Ishikawa (cell line): ENCODE measurements around the gene AFP.
A peak's percentile ranks its signal among the peaks of the same experiment; 100 is the strongest.

Experiments used
- CEBPB ChIP-seq: IDR thresholded peaks from 2 replicates; pipeline ENCODE4 v1.6.1; 2012
- CREB1 ChIP-seq: IDR thresholded peaks from 2 replicates; pipeline ENCODE4 v1.6.1; 2012; ENCODE audit warnings: low read depth
- EGR1 ChIP-seq: IDR thresholded peaks from 2 replicates; pipeline ENCODE4 v1.6.1; 2012
- EP300 ChIP-seq: IDR thresholded peaks from 2 replicates; pipeline ENCODE4 v1.6.1; 2012; ENCODE audit warnings: borderline replicate concordance
- FOXM1 ChIP-seq: IDR thresholded peaks from 2 replicates; pipeline ENCODE4 v1.6.1; 2012; ENCODE audit warnings: low read depth, borderline replicate concordance
- NFIC ChIP-seq: IDR thresholded peaks from 2 replicates; pipeline ENCODE4 v1.6.1; 2012
- RAD21 ChIP-seq: IDR thresholded peaks from 2 replicates; pipeline ENCODE4 v1.6.1; 2012; ENCODE audit warnings: low read depth
- TAF1 ChIP-seq: IDR thresholded peaks from 2 replicates; pipeline ENCODE4 v1.6.1; 2012; ENCODE audit warnings: low read depth, mild to moderate bottlenecking
- TCF12 ChIP-seq: IDR thresholded peaks from 2 replicates; pipeline ENCODE4 v1.6.1; 2012; ENCODE audit warnings: low read depth
- TEAD4 ChIP-seq: IDR thresholded peaks from 2 replicates; pipeline ENCODE4 v1.6.1; 2012
- YY1 ChIP-seq: IDR thresholded peaks from 2 replicates; pipeline ENCODE4 v1.6.1; 2012; ENCODE audit warnings: low read depth
- ZBTB7A ChIP-seq: IDR thresholded peaks from 2 replicates; pipeline ENCODE4 v1.6.1; 2012; ENCODE audit warnings: low read depth
- TF ChIP-seq, protein P1 (sequence below): IDR thresholded peaks from 2 replicates; pipeline ENCODE4 v1.6.1; 2012
- TF ChIP-seq, protein P2 (sequence below): IDR thresholded peaks from 2 replicates; pipeline ENCODE4 v1.6.1; 2012; ENCODE audit warnings: low read depth, mild to moderate bottlenecking
- TF ChIP-seq, protein P3 (sequence below): IDR thresholded peaks from 2 replicates; pipeline ENCODE4 v1.6.1; 2012

Gene AFP

DNA sequence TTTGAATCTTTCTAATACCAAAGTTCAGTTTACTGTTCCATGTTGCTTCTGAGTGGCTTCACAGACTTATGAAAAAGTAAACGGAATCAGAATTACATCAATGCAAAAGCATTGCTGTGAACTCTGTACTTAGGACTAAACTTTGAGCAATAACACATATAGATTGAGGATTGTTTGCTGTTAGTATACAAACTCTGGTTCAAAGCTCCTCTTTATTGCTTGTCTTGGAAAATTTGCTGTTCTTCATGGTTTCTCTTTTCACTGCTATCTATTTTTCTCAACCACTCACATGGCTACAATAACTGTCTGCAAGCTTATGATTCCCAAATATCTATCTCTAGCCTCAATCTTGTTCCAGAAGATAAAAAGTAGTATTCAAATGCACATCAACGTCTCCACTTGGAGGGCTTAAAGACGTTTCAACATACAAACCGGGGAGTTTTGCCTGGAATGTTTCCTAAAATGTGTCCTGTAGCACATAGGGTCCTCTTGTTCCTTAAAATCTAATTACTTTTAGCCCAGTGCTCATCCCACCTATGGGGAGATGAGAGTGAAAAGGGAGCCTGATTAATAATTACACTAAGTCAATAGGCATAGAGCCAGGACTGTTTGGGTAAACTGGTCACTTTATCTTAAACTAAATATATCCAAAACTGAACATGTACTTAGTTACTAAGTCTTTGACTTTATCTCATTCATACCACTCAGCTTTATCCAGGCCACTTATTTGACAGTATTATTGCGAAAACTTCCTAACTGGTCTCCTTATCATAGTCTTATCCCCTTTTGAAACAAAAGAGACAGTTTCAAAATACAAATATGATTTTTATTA, 3.6 kb upstream of the AFP start:
- TF ChIP-seq YY1: no peak

DNA sequence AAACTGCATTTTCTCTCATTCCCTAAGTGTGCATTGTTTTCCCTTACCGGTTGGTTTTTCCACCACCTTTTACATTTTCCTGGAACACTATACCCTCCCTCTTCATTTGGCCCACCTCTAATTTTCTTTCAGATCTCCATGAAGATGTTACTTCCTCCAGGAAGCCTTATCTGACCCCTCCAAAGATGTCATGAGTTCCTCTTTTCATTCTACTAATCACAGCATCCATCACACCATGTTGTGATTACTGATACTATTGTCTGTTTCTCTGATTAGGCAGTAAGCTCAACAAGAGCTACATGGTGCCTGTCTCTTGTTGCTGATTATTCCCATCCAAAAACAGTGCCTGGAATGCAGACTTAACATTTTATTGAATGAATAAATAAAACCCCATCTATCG, 2.9 kb upstream of the AFP start:
- TF ChIP-seq FOXM1 (no peak), CEBPB (no peak)

DNA sequence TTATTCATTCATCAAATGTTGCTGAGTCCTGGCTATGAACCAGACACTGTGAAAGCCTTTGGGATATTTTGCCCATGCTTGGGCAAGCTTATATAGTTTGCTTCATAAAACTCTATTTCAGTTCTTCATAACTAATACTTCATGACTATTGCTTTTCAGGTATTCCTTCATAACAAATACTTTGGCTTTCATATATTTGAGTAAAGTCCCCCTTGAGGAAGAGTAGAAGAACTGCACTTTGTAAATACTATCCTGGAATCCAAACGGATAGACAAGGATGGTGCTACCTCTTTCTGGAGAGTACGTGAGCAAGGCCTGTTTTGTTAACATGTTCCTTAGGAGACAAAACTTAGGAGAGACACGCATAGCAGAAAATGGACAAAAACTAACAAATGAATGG, 1.7 kb upstream of the AFP start:
- TF ChIP-seq, protein P1, sequence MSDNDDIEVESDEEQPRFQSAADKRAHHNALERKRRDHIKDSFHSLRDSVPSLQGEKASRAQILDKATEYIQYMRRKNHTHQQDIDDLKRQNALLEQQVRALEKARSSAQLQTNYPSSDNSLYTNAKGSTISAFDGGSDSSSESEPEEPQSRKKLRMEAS: no peak
- TF ChIP-seq TAF1 (no peak), RAD21 (peak; percentile 38; the same call in 1 of the 2 replicates), TCF12 (no peak), FOXM1 (no peak), EP300 (no peak), YY1 (no peak)

DNA sequence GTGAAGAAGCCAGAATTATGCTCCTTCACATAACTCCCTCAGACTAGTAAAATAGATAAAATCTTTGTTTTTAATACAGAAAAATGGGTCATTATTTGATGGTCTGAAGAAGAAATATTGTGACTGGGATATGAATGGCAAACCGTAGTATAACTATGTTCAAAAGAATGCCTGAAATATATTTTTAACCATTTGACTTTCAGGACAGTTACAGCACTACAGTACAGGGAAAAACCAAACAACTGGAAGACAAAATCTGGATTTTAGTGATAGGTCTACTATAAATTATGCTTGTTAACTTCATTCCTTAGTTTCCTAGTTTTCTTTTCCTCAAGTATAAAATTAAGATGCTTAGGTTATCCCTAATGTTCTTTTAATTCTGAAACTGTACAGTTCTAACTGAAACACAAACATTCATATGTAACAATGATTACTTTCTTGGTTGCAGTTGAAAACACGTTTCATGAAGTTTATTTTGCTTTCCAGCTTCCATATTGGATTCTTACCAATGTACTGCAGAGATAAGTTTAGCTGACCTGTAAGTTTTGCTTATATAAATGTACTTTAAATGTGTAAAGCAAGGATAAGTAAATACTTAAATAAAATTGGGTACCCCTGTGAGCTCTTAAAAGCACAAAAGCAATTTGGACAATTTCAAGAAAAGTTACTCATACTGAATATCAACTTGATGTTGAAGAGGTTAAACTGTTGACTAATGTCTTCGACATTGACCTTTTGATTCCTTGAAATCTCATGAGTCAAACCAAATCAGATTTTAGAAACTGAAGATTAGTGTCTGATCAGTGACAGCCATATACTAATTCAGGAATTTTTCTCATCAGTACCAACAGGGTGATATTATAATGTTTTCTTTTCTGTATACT, 895 bp downstream of the AFP start:
- TF ChIP-seq YY1: no peak

DNA sequence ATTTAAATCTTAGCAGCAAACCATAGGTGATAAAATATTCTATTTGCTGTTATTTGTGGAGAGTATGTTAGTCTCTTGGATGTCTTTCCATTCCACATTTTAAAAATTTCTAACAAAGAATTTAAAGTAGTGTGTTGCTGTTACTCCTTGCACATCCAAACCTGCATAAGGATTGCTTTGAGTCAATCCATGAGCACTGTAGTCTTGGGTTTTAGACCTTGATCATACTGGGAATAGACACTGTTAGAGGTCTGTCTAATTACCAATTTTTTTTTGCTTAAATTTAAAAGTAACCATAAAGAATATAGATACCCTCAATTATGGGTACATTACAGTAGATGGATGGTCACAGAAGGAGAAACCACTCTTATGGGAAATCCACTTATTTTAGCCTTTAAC, 1.5 kb downstream of the AFP start:
- TF ChIP-seq NFIC: no peak
- no peak for TF ChIP-seq YY1
- no peak for TF ChIP-seq CREB1
- no peak for TF ChIP-seq FOXM1
- no peak for TF ChIP-seq EGR1
- no peak for TF ChIP-seq TCF12
- TF ChIP-seq RAD21: no peak
- no peak for TF ChIP-seq EP300
- TF ChIP-seq, protein P2, sequence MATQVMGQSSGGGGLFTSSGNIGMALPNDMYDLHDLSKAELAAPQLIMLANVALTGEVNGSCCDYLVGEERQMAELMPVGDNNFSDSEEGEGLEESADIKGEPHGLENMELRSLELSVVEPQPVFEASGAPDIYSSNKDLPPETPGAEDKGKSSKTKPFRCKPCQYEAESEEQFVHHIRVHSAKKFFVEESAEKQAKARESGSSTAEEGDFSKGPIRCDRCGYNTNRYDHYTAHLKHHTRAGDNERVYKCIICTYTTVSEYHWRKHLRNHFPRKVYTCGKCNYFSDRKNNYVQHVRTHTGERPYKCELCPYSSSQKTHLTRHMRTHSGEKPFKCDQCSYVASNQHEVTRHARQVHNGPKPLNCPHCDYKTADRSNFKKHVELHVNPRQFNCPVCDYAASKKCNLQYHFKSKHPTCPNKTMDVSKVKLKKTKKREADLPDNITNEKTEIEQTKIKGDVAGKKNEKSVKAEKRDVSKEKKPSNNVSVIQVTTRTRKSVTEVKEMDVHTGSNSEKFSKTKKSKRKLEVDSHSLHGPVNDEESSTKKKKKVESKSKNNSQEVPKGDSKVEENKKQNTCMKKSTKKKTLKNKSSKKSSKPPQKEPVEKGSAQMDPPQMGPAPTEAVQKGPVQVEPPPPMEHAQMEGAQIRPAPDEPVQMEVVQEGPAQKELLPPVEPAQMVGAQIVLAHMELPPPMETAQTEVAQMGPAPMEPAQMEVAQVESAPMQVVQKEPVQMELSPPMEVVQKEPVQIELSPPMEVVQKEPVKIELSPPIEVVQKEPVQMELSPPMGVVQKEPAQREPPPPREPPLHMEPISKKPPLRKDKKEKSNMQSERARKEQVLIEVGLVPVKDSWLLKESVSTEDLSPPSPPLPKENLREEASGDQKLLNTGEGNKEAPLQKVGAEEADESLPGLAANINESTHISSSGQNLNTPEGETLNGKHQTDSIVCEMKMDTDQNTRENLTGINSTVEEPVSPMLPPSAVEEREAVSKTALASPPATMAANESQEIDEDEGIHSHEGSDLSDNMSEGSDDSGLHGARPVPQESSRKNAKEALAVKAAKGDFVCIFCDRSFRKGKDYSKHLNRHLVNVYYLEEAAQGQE: no peak
- TF ChIP-seq TAF1: no peak
- TF ChIP-seq, protein P1: no peak
- no peak for TF ChIP-seq CEBPB
- no peak for TF ChIP-seq TEAD4
- TF ChIP-seq, protein P3, sequence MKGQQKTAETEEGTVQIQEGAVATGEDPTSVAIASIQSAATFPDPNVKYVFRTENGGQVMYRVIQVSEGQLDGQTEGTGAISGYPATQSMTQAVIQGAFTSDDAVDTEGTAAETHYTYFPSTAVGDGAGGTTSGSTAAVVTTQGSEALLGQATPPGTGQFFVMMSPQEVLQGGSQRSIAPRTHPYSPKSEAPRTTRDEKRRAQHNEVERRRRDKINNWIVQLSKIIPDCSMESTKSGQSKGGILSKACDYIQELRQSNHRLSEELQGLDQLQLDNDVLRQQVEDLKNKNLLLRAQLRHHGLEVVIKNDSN: no peak
- TF ChIP-seq ZBTB7A: no peak

DNA sequence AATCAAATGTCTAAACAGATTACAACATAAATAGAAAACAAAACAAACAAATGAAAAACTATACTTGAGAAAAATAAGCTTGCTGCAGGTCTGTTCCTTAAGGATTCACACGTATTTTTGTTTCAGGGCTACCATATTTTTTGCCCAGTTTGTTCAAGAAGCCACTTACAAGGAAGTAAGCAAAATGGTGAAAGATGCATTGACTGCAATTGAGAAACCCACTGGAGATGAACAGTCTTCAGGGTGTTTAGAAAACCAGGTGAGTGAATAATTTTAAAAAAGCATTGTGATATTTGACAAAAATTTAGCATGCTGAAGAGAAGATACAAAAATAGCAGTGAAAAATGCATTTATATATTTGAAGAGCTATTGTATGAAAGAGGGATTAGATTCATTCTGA, 2.0 kb downstream of the AFP start:
- no peak for TF ChIP-seq ZBTB7A
- no peak for TF ChIP-seq TEAD4
- TF ChIP-seq TAF1: no peak
- no peak for TF ChIP-seq FOXM1
- no peak for TF ChIP-seq CREB1
- no peak for TF ChIP-seq EGR1

DNA sequence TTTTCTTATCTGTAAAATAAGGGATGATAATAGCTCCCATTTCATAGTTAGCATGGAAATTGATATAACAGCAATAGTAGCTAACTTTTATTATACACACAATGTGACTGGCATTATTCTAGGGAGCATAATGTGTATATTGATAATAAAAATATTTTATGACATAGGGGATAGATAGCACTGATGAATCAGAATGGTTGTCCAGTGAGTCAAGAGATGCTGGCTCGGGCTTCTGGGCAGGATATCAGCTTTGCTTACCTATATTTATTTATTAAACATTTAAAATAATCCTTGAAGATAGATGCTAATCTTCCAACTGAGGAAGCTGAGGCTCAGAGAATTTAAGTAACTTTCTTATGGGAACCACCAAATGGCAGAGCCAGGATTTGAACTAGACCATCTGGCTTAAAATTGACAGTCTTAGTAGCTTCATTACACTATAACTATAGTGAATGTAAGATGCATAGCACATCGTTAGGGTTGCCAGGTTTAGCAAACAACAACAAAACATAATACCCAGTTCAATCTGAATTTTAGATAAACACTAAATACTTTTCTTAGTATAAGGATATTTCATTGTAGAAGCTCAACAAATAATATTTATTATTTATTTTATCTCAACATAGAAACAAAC, 2.7 kb downstream of the AFP start:
- TF ChIP-seq CEBPB (no peak), TCF12 (no peak), RAD21 (no peak), NFIC (no peak)
- TF ChIP-seq, protein P2: no peak
